ENCODE data around the gene CAPSL. TPM values are rescaled to one million over a fixed set of nuclear protein-coding genes. Genes with fewer than 3 reads are reported as not detected.

The CAPSL gene
- total and polyA plus RNA-seq, 9 donors, result 0.85 to 28.8 (median 1.8) TPM; not detected in 4

- Histone ChIP-seq H3K27me3 (no peaks in the 10 kb centered on the region), H3K36me3 (no peaks in the 10 kb centered on the region), H3K27ac (no peak overlapping the region), H3K4me1 (ENCODE audit: insufficient read depth) (no peaks in the 10 kb centered on the region), H3K9me3 (no peaks in the 10 kb centered on the region), H3K4me3 (no peak overlapping the region)
- WGBS, 3 donors, result 88 to 98% (median 95%) methylated on average over 4 of the region's 4 CpGs
- intact Hi-C loops (cut with DNase I), result no loop called here
- no peak for DNase-seq
- TF ChIP-seq EP300 (IDR thresholded peaks at IDR 0.05) (no peak), POLR2A (IDR thresholded peaks at IDR 0.05) (no peak), CTCF (IDR thresholded peaks at IDR 0.05) (no peak)
Measured at GRCh38 chr5:35870605-35871004, 67.8 kb downstream of the CAPSL start.

- H3K36me3 ChIP-seq, result no peaks in the 10 kb centered on the region
- TF ChIP-seq CTCF (IDR thresholded peaks at IDR 0.05) (no peak), POLR2A (IDR thresholded peaks at IDR 0.05) (no peak), EP300 (IDR thresholded peaks at IDR 0.05) (no peak)
- no peaks in the 10 kb centered on the region for H3K27me3 ChIP-seq
- no peaks in the 10 kb centered on the region for H3K9me3 ChIP-seq
- no peak overlapping the region for H3K4me3 ChIP-seq
- no peak overlapping the region for H3K27ac ChIP-seq
- 73 to 81% (median 73%) methylated on average over 5 of the region's 5 CpGs for WGBS, 3 donors
- no peak for DNase-seq
- H3K4me1 ChIP-seq (ENCODE audit: insufficient read depth), result no peaks in the 10 kb centered on the region
- intact Hi-C loops (cut with DNase I), result no loop called here
Measured at GRCh38 chr5:35869685-35870277, 68.6 kb downstream of the CAPSL start.

- Histone ChIP-seq H3K27me3 (no peaks in the 10 kb centered on the region), H3K9me3 (no peaks in the 10 kb centered on the region), H3K4me1 (ENCODE audit: insufficient read depth) (no peaks in the 10 kb centered on the region), H3K4me3 (no peak overlapping the region), H3K36me3 (no peaks in the 10 kb centered on the region), H3K27ac (no peak overlapping the region)
- WGBS, 3 donors, result 91 to 93% (median 92%) methylated on average over 4 of the region's 4 CpGs
- intact Hi-C loops (cut with DNase I), result no loop called here
- DNase-seq, result no peak
- TF ChIP-seq POLR2A (IDR thresholded peaks at IDR 0.05), result no peak
- TF ChIP-seq CTCF (IDR thresholded peaks at IDR 0.05), result no peak
- no peak for TF ChIP-seq EP300 (IDR thresholded peaks at IDR 0.05)
Measured at GRCh38 chr5:35867998-35868397, 70.4 kb downstream of the CAPSL start.

- Histone ChIP-seq H3K27me3 (no peaks in the 10 kb centered on the region), H3K27ac (no peak overlapping the region), H3K36me3 (no peaks in the 10 kb centered on the region), H3K4me1 (ENCODE audit: insufficient read depth) (no peaks in the 10 kb centered on the region), H3K9me3 (no peaks in the 10 kb centered on the region), H3K4me3 (no peak overlapping the region)
- WGBS, 3 donors, result 87 to 90% (median 88%) methylated on average over 3 of the region's 3 CpGs
- intact Hi-C loops (cut with DNase I), result no loop called here
- TF ChIP-seq POLR2A (IDR thresholded peaks at IDR 0.05) (no peak), EP300 (IDR thresholded peaks at IDR 0.05) (no peak), CTCF (IDR thresholded peaks at IDR 0.05) (no peak)
- no peak for DNase-seq
Measured at GRCh38 chr5:35863159-35863558, 75.3 kb downstream of the CAPSL start.

All from ovary (tissue), 9 donors.